PFSK-1 (cell line): ENCODE data around the gene CDH8.

ENCODE experiments used
- FOXP2 ChIP-seq: optimal IDR thresholded peaks from 2 replicates; pipeline ENCODE3; 2011; ENCODE audit warnings: borderline replicate concordance, control low read depth, inconsistent platforms; ENCODE audit not compliant: insufficient read depth; ENCODE audit errors: extremely low read length, extremely low read depth
- POLR2AphosphoS5 ChIP-seq: IDR thresholded peaks from 2 replicates; pipeline ENCODE4 v1.6.1; 2012; ENCODE audit warnings: low read depth, mild to moderate bottlenecking, control low read depth, low read length, moderate library complexity
- SIN3A ChIP-seq: IDR thresholded peaks from 2 replicates; pipeline ENCODE4 v1.6.1; 2012; ENCODE audit warnings: mild to moderate bottlenecking, low read length, moderate library complexity, borderline replicate concordance; ENCODE audit not compliant: insufficient read depth
- TAF1 ChIP-seq: IDR thresholded peaks from 2 replicates; pipeline ENCODE4 v1.6.1; 2012; ENCODE audit warnings: low read length, control low read depth, borderline replicate concordance; ENCODE audit not compliant: insufficient read depth
- TF ChIP-seq, protein P1 (sequence below), 2 experiments: IDR thresholded peaks; 2 replicates each; pipeline versions ENCODE4 v1.6.1 to v1.8.0; 2011 to 2012; ENCODE audit warnings: low read depth in 2 of 2, low read length in 2 of 2, control low read depth in 1 of 2, inconsistent platforms in 1 of 2, mild to moderate bottlenecking in 1 of 2, moderate library complexity in 1 of 2; ENCODE audit not compliant: insufficient read depth in 1 of 2

CDH8 gene

DNA sequence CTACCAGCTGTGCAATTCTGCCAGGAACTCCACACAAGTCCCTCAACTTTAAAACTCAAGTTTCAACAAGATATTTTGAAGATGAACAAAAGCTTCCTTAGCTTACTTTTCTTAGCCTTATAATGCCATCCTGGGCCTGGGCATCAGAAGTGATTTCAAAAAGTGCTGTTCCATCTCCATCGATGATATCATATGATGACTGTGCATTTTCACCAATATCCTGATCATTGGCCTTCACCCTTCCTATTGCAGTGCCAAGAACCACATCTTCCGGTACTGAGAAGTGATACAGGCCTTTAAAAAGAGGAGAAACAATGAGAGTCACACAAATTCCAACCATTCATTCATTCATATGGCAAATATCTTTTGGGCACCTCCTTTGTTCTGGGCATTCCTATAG is 215.4 kb downstream of the CDH8 start:
- TF ChIP-seq FOXP2 (no peak), POLR2AphosphoS5 (no peak)
- TF ChIP-seq, protein P1, sequence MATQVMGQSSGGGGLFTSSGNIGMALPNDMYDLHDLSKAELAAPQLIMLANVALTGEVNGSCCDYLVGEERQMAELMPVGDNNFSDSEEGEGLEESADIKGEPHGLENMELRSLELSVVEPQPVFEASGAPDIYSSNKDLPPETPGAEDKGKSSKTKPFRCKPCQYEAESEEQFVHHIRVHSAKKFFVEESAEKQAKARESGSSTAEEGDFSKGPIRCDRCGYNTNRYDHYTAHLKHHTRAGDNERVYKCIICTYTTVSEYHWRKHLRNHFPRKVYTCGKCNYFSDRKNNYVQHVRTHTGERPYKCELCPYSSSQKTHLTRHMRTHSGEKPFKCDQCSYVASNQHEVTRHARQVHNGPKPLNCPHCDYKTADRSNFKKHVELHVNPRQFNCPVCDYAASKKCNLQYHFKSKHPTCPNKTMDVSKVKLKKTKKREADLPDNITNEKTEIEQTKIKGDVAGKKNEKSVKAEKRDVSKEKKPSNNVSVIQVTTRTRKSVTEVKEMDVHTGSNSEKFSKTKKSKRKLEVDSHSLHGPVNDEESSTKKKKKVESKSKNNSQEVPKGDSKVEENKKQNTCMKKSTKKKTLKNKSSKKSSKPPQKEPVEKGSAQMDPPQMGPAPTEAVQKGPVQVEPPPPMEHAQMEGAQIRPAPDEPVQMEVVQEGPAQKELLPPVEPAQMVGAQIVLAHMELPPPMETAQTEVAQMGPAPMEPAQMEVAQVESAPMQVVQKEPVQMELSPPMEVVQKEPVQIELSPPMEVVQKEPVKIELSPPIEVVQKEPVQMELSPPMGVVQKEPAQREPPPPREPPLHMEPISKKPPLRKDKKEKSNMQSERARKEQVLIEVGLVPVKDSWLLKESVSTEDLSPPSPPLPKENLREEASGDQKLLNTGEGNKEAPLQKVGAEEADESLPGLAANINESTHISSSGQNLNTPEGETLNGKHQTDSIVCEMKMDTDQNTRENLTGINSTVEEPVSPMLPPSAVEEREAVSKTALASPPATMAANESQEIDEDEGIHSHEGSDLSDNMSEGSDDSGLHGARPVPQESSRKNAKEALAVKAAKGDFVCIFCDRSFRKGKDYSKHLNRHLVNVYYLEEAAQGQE (IDR thresholded peaks at IDR 0.05; ENCODE audit: insufficient read depth in 1 of 2, low read depth in 2 of 2, low read length in 2 of 2), result no peak

DNA sequence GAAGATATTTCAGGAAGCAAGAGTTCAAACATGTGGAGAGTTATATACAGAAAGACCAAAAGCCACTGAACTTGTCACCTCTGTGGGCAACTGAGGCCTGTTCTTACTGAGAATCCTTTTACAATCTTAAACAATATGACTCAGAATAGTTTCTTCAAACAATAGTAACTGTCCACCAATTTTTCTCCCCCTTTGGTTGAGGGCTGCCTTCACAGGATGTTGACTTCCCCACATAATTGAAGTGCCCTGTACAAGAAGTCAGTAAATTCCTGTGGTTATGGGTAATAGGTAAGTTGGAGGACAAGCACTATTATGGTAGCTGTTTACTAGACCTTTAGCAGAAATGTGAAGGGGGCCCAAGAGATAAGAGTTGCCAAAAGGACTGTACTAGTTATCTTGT is 215.8 kb downstream of the CDH8 start:
- TF ChIP-seq, protein P1 (IDR thresholded peaks at IDR 0.05; ENCODE audit: insufficient read depth in 1 of 2, low read depth in 2 of 2, low read length in 2 of 2), result no peak
- TF ChIP-seq POLR2AphosphoS5, result no peak
- TF ChIP-seq TAF1, result no peak
- TF ChIP-seq SIN3A, result no peak
- TF ChIP-seq FOXP2, result no peak

DNA sequence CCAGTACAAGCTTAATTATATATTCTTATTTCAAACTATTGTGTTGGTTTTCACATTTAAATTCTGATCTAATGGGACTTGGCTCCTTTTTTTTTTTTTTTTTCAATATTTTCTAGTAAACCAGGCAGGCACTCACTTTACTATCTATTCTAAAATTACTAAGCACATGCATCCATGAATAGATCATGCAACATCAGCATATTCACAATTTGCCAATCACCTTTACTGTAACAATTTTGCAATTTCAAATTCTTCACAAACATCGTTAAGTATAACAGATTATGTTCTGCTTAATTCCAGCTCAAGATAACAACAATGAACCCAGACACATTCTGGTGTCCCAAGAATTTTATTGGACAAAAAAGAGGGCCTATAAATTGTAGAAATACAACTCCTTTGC is 217.4 kb downstream of the CDH8 start:
- TF ChIP-seq SIN3A (no peak), POLR2AphosphoS5 (no peak), FOXP2 (no peak), TAF1 (no peak)
- TF ChIP-seq, protein P1 (IDR thresholded peaks at IDR 0.05; ENCODE audit: insufficient read depth in 1 of 2, low read depth in 2 of 2, low read length in 2 of 2), result no peak

DNA sequence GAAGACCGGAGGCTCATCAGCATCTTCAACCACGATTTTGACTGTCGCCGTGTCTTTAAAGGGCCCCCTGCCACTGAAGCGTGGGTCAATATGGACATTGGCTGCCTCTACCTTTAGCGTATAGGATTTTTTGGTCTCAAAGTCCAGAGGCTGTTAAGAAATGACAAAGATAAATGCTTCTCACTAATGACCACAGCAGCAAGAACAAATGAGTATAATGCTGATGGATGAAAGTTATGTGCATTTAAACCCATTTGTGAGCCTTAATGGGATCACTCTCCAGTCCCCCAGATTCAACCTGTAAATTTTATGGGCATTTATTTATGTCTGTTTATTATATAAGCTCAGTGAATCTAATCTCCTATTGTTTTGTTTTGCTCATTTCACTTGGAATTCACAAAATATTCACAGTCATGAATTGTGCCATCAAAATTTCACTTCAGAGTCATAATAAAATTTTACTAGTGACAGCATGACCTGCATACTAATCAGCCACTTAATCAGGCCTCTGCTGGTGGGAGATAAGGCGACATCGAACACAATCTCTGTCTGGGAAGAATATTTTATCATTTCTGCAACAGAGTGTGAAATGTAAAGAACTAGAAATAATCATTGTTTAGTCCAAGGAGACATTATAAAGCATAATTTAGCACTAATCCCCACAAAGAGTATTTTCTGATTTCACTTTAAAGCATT is 218.5 kb downstream of the CDH8 start:
- TF ChIP-seq FOXP2 (no peak), SIN3A (no peak), POLR2AphosphoS5 (no peak), TAF1 (no peak)
- TF ChIP-seq, protein P1 (IDR thresholded peaks at IDR 0.05; ENCODE audit: insufficient read depth in 1 of 2, low read depth in 2 of 2, low read length in 2 of 2), result no peak
